HCT116 (cell line): Measurements from ENCODE around the gene BOLL. TPM values are rescaled to one million over a fixed set of nuclear protein-coding genes. Genes with fewer than 3 reads are reported as not detected.

Experiments used
- ATAC-seq: fragments of 200-7000 bp; cut with Tn5 transposase; 2 replicates; pipeline ENCODE4 v1.9.1; 2020; ENCODE audit warnings: mild to moderate bottlenecking, moderate library complexity
- BruUV-seq: library from RNA; stranded (reverse); fragments of 400-500 nt; replicated peaks from 2 replicates; lab custom pipeline; 2021; lab: Mats Ljungman, UMichigan
- CTCF ChIA-PET: fragments of 300-600 bp; sonication (Branson Sonifier 250); formaldehyde crosslinking; loops from one replicate; lab custom pipeline; 2021; ENCODE audit warnings: antibody characterized with exemption; lab: Charles Lee
- POLR2A ChIA-PET: fragments of 300-600, 350-600 bp; sonication (Branson Sonifier 250); formaldehyde crosslinking; loops from one replicate; lab custom pipeline; 2021; ENCODE audit warnings: antibody characterized with exemption; lab: Charles Lee
- RAD21 ChIA-PET, 2 experiments: fragments of 300-600 bp; sonication (Branson Sonifier 250); formaldehyde crosslinking; loops; one replicate each; lab custom pipeline; 2023; ENCODE audit warnings: low total read pairs in 2 of 2; ENCODE audit not compliant: uncharacterized antibody in 2 of 2, unreplicated experiment in 2 of 2, low non-redundant PET in 1 of 2; lab: Charles Lee
- DNase-seq: peaks from one replicate; pipeline ENCODE4 v3.0.0-alpha.2; 2010; ENCODE audit warnings: low read depth, low spot score
- H2AFZ ChIP-seq: fragments of 200-600 bp; shearing (Covaris generic), sonication (generic); 2 replicates; pipeline ENCODE4 v1.6.1; 2017; ENCODE audit warnings: low read depth, mixed run types, mixed read lengths, antibody characterized with exemption, low read length; ENCODE audit not compliant: poor library complexity, severe bottlenecking
- H3K27ac ChIP-seq: 2 replicates; pipeline ENCODE4 v1.5.1; 2012; ENCODE audit warnings: low read depth, low read length
- H3K27me3 ChIP-seq: fragments of 200-600 bp; sonication (generic); 2 replicates; pipeline ENCODE4 v1.6.1; 2016; ENCODE audit warnings: mixed run types, low read length, mixed read lengths; ENCODE audit not compliant: insufficient read depth
- H3K36me3 ChIP-seq, 2 experiments: fragments of 200-500 bp in 1 of 2; fragments of 200-600 bp in 1 of 2; sonication (Bioruptor generic) in 1 of 2; sonication (generic) in 1 of 2; 2 replicates each; pipeline versions ENCODE4 v1.5.1 to v1.6.1; 2014 to 2016; ENCODE audit warnings: low read length in 2 of 2, inconsistent platforms in 1 of 2, mixed read lengths in 1 of 2, mixed run types in 1 of 2; ENCODE audit not compliant: insufficient read depth in 2 of 2, control insufficient read depth in 1 of 2
- H3K4me1 ChIP-seq, 2 experiments: fragments of 200-600 bp in 1 of 2; sonication (generic) in 1 of 2; 2 replicates each; pipeline versions ENCODE4 v1.5.1 to v1.6.1; 2012 to 2017; ENCODE audit warnings: low read length in 2 of 2, inconsistent platforms in 1 of 2, mild to moderate bottlenecking in 1 of 2, mixed read lengths in 1 of 2, mixed run types in 1 of 2, moderate library complexity in 1 of 2; ENCODE audit not compliant: insufficient read depth in 2 of 2, control insufficient read depth in 1 of 2
- H3K4me2 ChIP-seq: fragments of 200-600 bp; sonication (generic); 2 replicates; pipeline ENCODE4 v1.6.1; 2017; ENCODE audit warnings: mixed run types, low read length, mixed read lengths
- H3K4me3 ChIP-seq, 2 experiments: fragments of 200-600 bp in 1 of 2; sonication (generic) in 1 of 2; replicated peaks in 1 of 2; 2 replicates each; pipeline ENCODE4 v1.5.1; 2011 to 2016; ENCODE audit warnings: low read length in 2 of 2, control low read depth in 1 of 2, low read depth in 1 of 2, mild to moderate bottlenecking in 1 of 2, mixed read lengths in 1 of 2, mixed run types in 1 of 2
- H3K79me2 ChIP-seq: fragments of 200-600 bp; sonication (generic); 2 replicates; pipeline ENCODE4 v1.6.1; 2017; ENCODE audit warnings: mild to moderate bottlenecking, mixed run types, low read length, moderate library complexity, mixed read lengths; ENCODE audit not compliant: insufficient read depth
- H3K9ac ChIP-seq: fragments of 200-600 bp; sonication (generic); 2 replicates; pipeline ENCODE4 v1.6.1; 2016; ENCODE audit warnings: low read length, mixed read lengths
- H3K9me2 ChIP-seq: fragments of 200-600 bp; sonication (generic), shearing (Covaris generic); 2 replicates; pipeline ENCODE4 v1.6.1; 2017; ENCODE audit warnings: mixed run types, mild to moderate bottlenecking, moderate library complexity; ENCODE audit not compliant: insufficient read depth
- H3K9me3 ChIP-seq, 2 experiments: fragments of 200-500 bp in 1 of 2; fragments of 200-600 bp in 1 of 2; sonication (Bioruptor generic) in 1 of 2; sonication (generic) in 1 of 2; 2 replicates each; pipeline ENCODE4 v1.6.1; 2014 to 2017; ENCODE audit warnings: low read length in 2 of 2, mixed read lengths in 2 of 2, inconsistent platforms in 1 of 2, low read depth in 1 of 2, mild to moderate bottlenecking in 1 of 2, mixed run types in 1 of 2, moderate library complexity in 1 of 2; ENCODE audit not compliant: control insufficient read depth in 1 of 2, insufficient read depth in 1 of 2
- H4K20me1 ChIP-seq: fragments of 200-600 bp; sonication (generic), shearing (Covaris generic); 2 replicates; pipeline ENCODE4 v1.6.1; 2017; ENCODE audit warnings: mixed run types, mild to moderate bottlenecking, moderate library complexity; ENCODE audit not compliant: insufficient read depth
- CBX3 ChIP-seq: IDR thresholded peaks from 2 replicates; pipeline ENCODE4 v1.6.1; 2012; ENCODE audit warnings: low read depth
- CEBPB ChIP-seq: IDR thresholded peaks from 2 replicates; pipeline ENCODE4 v1.6.1; 2012; ENCODE audit warnings: low read depth
- EGR1 ChIP-seq: IDR thresholded peaks from 2 replicates; pipeline ENCODE4 v1.6.1; 2012; ENCODE audit warnings: low read depth
- ELF1 ChIP-seq: IDR thresholded peaks from 2 replicates; pipeline ENCODE4 v1.6.1; 2012; ENCODE audit warnings: low read depth, borderline replicate concordance
- FOSL1 ChIP-seq: IDR thresholded peaks from 2 replicates; pipeline ENCODE4 v1.6.1; 2012; ENCODE audit warnings: low read depth
- POLR2AphosphoS5 ChIP-seq: IDR thresholded peaks from 2 replicates; pipeline ENCODE4 v1.6.1; 2011; ENCODE audit warnings: mild to moderate bottlenecking, low read depth, low read length, moderate library complexity
- RAD21 ChIP-seq: IDR thresholded peaks from 2 replicates; pipeline ENCODE4 v1.6.1; 2012; ENCODE audit warnings: low read depth, mild to moderate bottlenecking
- ZFX ChIP-seq: fragments of 450-650 bp; IDR thresholded peaks from 2 replicates; pipeline ENCODE4 v1.6.1; 2017
- intact Hi-C: fragments of 100-400 bp; cut with micrococcal nuclease; formaldehyde crosslinking; loops from 2 replicates; pipeline ENCODE4 v1.10.0; 2022
- total RNA-seq: library from RNA; stranded (reverse); gene quantifications from one replicate; pipeline ENCODE4 v1.2.1, GENCODE V29; 2021; ENCODE audit not compliant: unreplicated experiment
- TF ChIP-seq, protein P1 (sequence below), 3 experiments: fragments of 200-600 bp in 1 of 3; sonication (generic) in 1 of 3; IDR thresholded peaks in 2 of 3; conservative IDR thresholded peaks in 1 of 3; 2 replicates each; pipeline ENCODE4 v1.5.1; 2012 to 2017; ENCODE audit warnings: low read depth in 2 of 3, low read length in 2 of 3, antibody characterized with exemption in 1 of 3, borderline replicate concordance in 1 of 3, control low read depth in 1 of 3, mild to moderate bottlenecking in 1 of 3, mixed read lengths in 1 of 3, mixed run types in 1 of 3, moderate library complexity in 1 of 3; ENCODE audit not compliant: insufficient read depth in 1 of 3
- TF ChIP-seq, protein P2 (sequence below): IDR thresholded peaks from 2 replicates; pipeline ENCODE4 v1.6.1; 2012; ENCODE audit warnings: low read depth

BOLL gene
- total RNA-seq, 1 experiment from 2014 or later = not detected

DNA sequence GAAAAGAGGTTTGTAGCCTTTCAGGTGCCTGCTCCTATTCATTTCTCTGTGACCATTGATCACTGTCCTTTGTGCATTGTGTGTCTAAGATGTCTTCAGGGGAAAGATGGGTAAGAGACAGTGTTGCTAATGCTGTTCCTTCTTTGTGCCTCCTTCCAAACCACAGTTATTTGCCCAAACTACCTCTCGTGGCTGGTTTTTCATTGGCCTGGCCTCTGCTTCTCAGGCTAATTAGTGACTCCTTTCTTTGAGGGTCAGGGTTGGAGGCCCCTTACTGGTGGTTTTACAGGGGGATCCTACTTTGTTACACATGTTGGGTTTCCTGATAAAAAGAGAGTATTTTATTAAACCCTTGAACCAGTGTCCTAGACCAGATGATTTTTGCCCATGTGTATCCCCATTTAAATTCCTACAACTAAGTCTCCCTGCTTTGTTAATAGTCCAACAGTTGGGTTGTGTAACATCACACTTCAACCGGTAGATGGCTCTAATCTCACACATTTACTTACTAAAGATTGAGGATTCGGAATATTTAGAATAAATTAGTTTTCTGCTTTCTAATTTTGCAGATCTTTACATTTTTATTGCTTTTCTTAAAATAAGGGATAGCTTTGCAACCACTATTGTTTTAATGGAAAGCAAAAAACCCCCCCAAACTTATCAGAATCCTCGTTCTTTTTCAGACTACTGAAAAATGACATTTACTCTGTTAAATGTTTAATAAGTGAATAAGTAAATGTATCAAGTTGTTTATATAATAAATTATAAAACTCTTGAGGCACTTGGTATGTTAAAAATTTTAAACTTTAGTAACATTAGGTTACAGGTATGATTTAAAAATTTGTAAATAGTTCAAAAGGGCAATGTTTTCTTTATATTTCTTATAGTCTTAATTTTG, 77.6 kb downstream of the BOLL start:
- no peak for TF ChIP-seq POLR2AphosphoS5
- no peak for TF ChIP-seq CEBPB
- TF ChIP-seq RAD21 = peak; percentile 66
- no peak for TF ChIP-seq CBX3
- no peak for TF ChIP-seq ELF1
- TF ChIP-seq FOSL1 = no peak
- TF ChIP-seq, protein P1, sequence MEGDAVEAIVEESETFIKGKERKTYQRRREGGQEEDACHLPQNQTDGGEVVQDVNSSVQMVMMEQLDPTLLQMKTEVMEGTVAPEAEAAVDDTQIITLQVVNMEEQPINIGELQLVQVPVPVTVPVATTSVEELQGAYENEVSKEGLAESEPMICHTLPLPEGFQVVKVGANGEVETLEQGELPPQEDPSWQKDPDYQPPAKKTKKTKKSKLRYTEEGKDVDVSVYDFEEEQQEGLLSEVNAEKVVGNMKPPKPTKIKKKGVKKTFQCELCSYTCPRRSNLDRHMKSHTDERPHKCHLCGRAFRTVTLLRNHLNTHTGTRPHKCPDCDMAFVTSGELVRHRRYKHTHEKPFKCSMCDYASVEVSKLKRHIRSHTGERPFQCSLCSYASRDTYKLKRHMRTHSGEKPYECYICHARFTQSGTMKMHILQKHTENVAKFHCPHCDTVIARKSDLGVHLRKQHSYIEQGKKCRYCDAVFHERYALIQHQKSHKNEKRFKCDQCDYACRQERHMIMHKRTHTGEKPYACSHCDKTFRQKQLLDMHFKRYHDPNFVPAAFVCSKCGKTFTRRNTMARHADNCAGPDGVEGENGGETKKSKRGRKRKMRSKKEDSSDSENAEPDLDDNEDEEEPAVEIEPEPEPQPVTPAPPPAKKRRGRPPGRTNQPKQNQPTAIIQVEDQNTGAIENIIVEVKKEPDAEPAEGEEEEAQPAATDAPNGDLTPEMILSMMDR (IDR thresholded peaks at IDR 0.05 in 2 of 3, conservative IDR thresholded peaks at IDR 0.05 in 1 of 3; ENCODE audit: borderline replicate concordance in 1 of 3, insufficient read depth in 1 of 3, low read depth in 2 of 3, low read length in 2 of 3) = peak; percentile 45 to 72 (median 57); a peak in 5 of 6 replicates
- TF ChIP-seq, protein P2, sequence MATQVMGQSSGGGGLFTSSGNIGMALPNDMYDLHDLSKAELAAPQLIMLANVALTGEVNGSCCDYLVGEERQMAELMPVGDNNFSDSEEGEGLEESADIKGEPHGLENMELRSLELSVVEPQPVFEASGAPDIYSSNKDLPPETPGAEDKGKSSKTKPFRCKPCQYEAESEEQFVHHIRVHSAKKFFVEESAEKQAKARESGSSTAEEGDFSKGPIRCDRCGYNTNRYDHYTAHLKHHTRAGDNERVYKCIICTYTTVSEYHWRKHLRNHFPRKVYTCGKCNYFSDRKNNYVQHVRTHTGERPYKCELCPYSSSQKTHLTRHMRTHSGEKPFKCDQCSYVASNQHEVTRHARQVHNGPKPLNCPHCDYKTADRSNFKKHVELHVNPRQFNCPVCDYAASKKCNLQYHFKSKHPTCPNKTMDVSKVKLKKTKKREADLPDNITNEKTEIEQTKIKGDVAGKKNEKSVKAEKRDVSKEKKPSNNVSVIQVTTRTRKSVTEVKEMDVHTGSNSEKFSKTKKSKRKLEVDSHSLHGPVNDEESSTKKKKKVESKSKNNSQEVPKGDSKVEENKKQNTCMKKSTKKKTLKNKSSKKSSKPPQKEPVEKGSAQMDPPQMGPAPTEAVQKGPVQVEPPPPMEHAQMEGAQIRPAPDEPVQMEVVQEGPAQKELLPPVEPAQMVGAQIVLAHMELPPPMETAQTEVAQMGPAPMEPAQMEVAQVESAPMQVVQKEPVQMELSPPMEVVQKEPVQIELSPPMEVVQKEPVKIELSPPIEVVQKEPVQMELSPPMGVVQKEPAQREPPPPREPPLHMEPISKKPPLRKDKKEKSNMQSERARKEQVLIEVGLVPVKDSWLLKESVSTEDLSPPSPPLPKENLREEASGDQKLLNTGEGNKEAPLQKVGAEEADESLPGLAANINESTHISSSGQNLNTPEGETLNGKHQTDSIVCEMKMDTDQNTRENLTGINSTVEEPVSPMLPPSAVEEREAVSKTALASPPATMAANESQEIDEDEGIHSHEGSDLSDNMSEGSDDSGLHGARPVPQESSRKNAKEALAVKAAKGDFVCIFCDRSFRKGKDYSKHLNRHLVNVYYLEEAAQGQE = no peak
- TF ChIP-seq ZFX = no peak
- TF ChIP-seq EGR1 = no peak
- Histone ChIP-seq H3K79me2 (peaks cover 63% of the 10 kb centered on the region), H3K27me3 (no peaks in the 10 kb centered on the region), H3K9me2 (no peaks in the 10 kb centered on the region), H3K4me1 (peaks cover 11 to 19% of the 10 kb centered on the region in 2 experiments; a peak in 3 of 4 replicates), H3K27ac (no peak overlapping the region), H3K9ac (no peak overlapping the region), H3K4me3 (no peak overlapping the region), H3K36me3 (peaks cover 0 to 12% of the 10 kb centered on the region in 2 experiments; a peak in 1 of 4 replicates), H4K20me1 (peaks cover 14% of the 10 kb centered on the region; the same call in 1 of the 2 replicates), H3K9me3 (no peaks in the 10 kb centered on the region), H3K4me2 (peak overlapping the region; percentile 85), H2AFZ (no peak overlapping the region)
- ChIA-PET RAD21 (no interaction called here), CTCF (no interaction called here), POLR2A (no interaction called here)
- intact Hi-C loops = loop anchor here (1.0 to 10.0 kb wide), 3 partner anchors 70 to 587 kb away; partner anchors contain the start of gene HSPE1
- DNase-seq = peak; percentile 24
- ATAC-seq = no peak
- BruUV-seq = no TSS peak
